Stomach (tissue), 4 donors: Measurements from ENCODE around the gene BMP7.

ENCODE experiments used
- EP300 ChIP-seq: sonication (generic); formaldehyde crosslinking; IDR thresholded peaks from one replicate; pipeline ENCODE4 v1.6.1; 2017; ENCODE audit warnings: antibody characterized with exemption
- POLR2A ChIP-seq, 4 donors: fragments of 450-650 bp; IDR thresholded peaks; one replicate each; pipeline ENCODE4 v1.6.1; 2016; ENCODE audit warnings: antibody characterized with exemption in 4 of 4, control low read depth in 2 of 4, mild to moderate bottlenecking in 1 of 4, moderate library complexity in 1 of 4
- POLR2AphosphoS5 ChIP-seq, 3 donors: sonication (generic); formaldehyde crosslinking; IDR thresholded peaks; one replicate each; pipeline ENCODE4 v1.6.1; 2016; ENCODE audit warnings: antibody characterized with exemption in 3 of 3
- TF ChIP-seq, protein P1 (sequence below), 7 experiments: fragments of 450-650 bp in 4 of 7; fragments of 200-600 bp in 3 of 7; sonication (generic) in 3 of 7; IDR thresholded peaks; one replicate each; pipeline ENCODE4 v1.5.1; 2016 to 2019; ENCODE audit warnings: antibody characterized with exemption in 7 of 7, control low read depth in 2 of 7, mild to moderate bottlenecking in 1 of 7

DNA sequence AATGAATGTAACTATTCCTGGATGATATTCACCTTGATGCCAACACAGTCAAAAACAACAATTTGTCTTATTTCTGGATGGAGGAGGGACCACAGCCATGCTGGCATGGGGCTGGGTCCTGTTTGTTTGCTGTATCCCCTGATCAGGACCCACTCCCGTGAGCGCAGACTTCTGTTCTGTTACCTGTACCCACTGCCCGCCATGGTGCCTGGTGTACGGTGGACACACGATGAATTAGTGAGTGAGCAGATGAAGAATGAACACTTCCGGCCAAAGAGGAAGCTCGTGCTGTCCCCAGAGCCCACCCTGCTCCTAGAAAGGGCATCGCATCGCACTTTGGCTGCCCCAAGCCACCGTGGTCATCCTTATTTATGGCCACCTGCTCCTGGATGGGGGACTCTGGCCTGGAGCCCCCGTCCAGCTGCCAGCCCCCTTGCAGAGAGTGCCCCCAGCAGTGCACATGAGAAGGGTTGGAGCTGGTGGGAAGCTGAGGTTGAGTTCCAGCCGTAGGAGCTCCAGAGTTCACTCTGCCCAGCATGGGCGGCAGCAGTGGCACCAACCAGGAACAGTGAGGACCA is 100.9 kb downstream of the BMP7 start:
- TF ChIP-seq, protein P1, sequence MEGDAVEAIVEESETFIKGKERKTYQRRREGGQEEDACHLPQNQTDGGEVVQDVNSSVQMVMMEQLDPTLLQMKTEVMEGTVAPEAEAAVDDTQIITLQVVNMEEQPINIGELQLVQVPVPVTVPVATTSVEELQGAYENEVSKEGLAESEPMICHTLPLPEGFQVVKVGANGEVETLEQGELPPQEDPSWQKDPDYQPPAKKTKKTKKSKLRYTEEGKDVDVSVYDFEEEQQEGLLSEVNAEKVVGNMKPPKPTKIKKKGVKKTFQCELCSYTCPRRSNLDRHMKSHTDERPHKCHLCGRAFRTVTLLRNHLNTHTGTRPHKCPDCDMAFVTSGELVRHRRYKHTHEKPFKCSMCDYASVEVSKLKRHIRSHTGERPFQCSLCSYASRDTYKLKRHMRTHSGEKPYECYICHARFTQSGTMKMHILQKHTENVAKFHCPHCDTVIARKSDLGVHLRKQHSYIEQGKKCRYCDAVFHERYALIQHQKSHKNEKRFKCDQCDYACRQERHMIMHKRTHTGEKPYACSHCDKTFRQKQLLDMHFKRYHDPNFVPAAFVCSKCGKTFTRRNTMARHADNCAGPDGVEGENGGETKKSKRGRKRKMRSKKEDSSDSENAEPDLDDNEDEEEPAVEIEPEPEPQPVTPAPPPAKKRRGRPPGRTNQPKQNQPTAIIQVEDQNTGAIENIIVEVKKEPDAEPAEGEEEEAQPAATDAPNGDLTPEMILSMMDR (IDR thresholded peaks at IDR 0.05) = no peak
- TF ChIP-seq POLR2AphosphoS5 (IDR thresholded peaks at IDR 0.05) = no peak
- no peak for TF ChIP-seq POLR2A (IDR thresholded peaks at IDR 0.05)
- no peak for TF ChIP-seq EP300
